IPS-18a (cell line): ENCODE results near the gene KRT222.

Source experiments
- H3K27ac ChIP-seq: one replicate; pipeline ENCODE4 v1.5.1; 2013; ENCODE audit warnings: low read length
- H3K27me3 ChIP-seq: one replicate; pipeline ENCODE4 v1.6.1; 2013; ENCODE audit warnings: mild to moderate bottlenecking, low read length; ENCODE audit not compliant: control insufficient read depth, insufficient read depth
- H3K36me3 ChIP-seq: one replicate; pipeline ENCODE4 v1.6.1; 2013; ENCODE audit warnings: low read depth, low read length; ENCODE audit not compliant: control insufficient read depth
- H3K4me1 ChIP-seq: one replicate; pipeline ENCODE4 v1.6.1; 2013; ENCODE audit warnings: low read depth, low read length; ENCODE audit not compliant: control insufficient read depth
- H3K4me3 ChIP-seq: one replicate; pipeline ENCODE4 v1.5.1; 2013; ENCODE audit warnings: low read length
- H3K9ac ChIP-seq: one replicate; pipeline ENCODE4 v1.6.1; 2013; ENCODE audit warnings: mild to moderate bottlenecking, low read length, moderate library complexity
- H3K9me3 ChIP-seq: one replicate; pipeline ENCODE4 v1.6.1; 2013; ENCODE audit warnings: low read depth, low read length; ENCODE audit not compliant: control insufficient read depth

KRT222 gene

GRCh38 chr17:40664582-40665333 lies at the start of gene KRT222:
Gene KRT222, minus strand, starts transcription at chr17:40665177. Its CDS starts 78 bp downstream, at chr17:40665099.
- Histone ChIP-seq H3K27ac (no peak within 1 kb of the TSS), H3K9ac (no peak within 1 kb of the TSS), H3K36me3 (no peaks in the 10 kb centered on the region), H3K9me3 (no peaks in the 10 kb centered on the region), H3K4me3 (peak within 1 kb of the TSS; percentile 57), H3K27me3 (no peaks in the 10 kb centered on the region), H3K4me1 (peaks cover 4% of the 10 kb centered on the region)

GRCh38 chr17:40714473-40714872 lies 49.5 kb upstream of the KRT222 start:
- H3K4me3 ChIP-seq: no peak overlapping the region
- H3K36me3 ChIP-seq: no peaks in the 10 kb centered on the region
- no peaks in the 10 kb centered on the region for H3K9me3 ChIP-seq
- H3K27ac ChIP-seq: no peak overlapping the region
- H3K4me1 ChIP-seq: no peaks in the 10 kb centered on the region
- no peaks in the 10 kb centered on the region for H3K27me3 ChIP-seq
- H3K9ac ChIP-seq: no peak overlapping the region

- Histone ChIP-seq H3K9me3 (no peaks in the 10 kb centered on the region), H3K36me3 (no peaks in the 10 kb centered on the region), H3K4me3 (no peak overlapping the region), H3K4me1 (no peaks in the 10 kb centered on the region), H3K27ac (no peak overlapping the region), H3K9ac (no peak overlapping the region), H3K27me3 (no peaks in the 10 kb centered on the region)
Measured at GRCh38 chr17:40707745-40708144, 42.8 kb upstream of the KRT222 start.

GRCh38 chr17:40705584-40705983 lies 40.6 kb upstream of the KRT222 start:
- Histone ChIP-seq H3K27ac (no peak overlapping the region), H3K4me3 (no peak overlapping the region), H3K4me1 (no peaks in the 10 kb centered on the region), H3K9ac (no peak overlapping the region), H3K36me3 (no peaks in the 10 kb centered on the region), H3K9me3 (no peaks in the 10 kb centered on the region), H3K27me3 (no peaks in the 10 kb centered on the region)

GRCh38 chr17:40703652-40704051 lies 38.7 kb upstream of the KRT222 start, which contains the start of gene KRT24:
Gene KRT24, minus strand, starts transcription at chr17:40703752. Its CDS starts 59 bp downstream, at chr17:40703693.
- H3K4me1 ChIP-seq: no peaks in the 10 kb centered on the region
- H3K27me3 ChIP-seq: no peaks in the 10 kb centered on the region
- no peak within 1 kb of the TSS for H3K4me3 ChIP-seq
- H3K27ac ChIP-seq: no peak within 1 kb of the TSS
- no peaks in the 10 kb centered on the region for H3K36me3 ChIP-seq
- no peak within 1 kb of the TSS for H3K9ac ChIP-seq
- H3K9me3 ChIP-seq: no peaks in the 10 kb centered on the region

DNA sequence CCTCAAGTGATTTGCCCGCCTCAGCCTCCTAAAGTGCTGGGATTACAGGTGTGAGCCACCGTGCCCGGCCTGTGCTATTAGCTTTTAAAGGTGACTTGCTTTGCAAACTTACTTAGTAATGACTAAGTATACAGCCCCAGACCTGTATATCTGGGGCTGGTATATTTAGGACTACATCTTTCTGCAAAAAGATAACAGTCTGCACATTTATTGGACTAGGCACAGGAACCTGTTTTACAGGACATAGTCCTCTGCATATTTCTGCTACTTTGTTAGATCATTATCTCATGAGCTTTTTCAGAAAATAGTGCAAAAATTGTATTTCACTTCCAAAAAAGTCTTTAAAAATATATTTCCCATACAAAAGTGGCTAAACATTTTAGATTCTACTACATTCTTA lies 37.3 kb upstream of the KRT222 start:
- Histone ChIP-seq H3K4me1 (no peaks in the 10 kb centered on the region), H3K36me3 (no peaks in the 10 kb centered on the region), H3K27me3 (no peaks in the 10 kb centered on the region), H3K27ac (no peak overlapping the region), H3K9me3 (no peaks in the 10 kb centered on the region), H3K9ac (no peak overlapping the region), H3K4me3 (no peak overlapping the region)

DNA sequence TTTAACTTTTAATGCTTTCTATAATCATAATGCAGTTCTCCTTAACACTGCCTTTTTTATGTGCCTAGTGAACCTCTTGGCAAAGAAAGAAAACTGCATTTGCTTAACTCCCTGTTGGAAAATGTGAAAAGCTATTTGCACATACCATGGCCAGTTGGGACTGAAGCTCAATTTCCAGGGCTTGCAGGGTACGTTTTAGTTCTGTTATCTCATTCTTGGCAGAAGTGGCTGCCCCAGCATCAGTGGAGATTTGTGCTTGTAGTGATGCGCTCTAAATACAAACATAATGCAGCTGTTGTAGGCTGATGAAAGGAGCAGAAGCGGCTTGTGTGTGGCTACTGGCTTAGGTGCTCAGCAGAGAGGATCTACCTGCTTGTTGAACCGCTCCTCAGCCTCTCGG lies 34.9 kb upstream of the KRT222 start:
- Histone ChIP-seq H3K27me3 (no peaks in the 10 kb centered on the region), H3K36me3 (no peaks in the 10 kb centered on the region), H3K4me3 (no peak overlapping the region), H3K27ac (no peak overlapping the region), H3K9ac (no peak overlapping the region), H3K4me1 (no peaks in the 10 kb centered on the region), H3K9me3 (no peaks in the 10 kb centered on the region)

GRCh38 chr17:40699371-40699770 lies 34.4 kb upstream of the KRT222 start:
- H3K4me1 ChIP-seq: no peaks in the 10 kb centered on the region
- H3K36me3 ChIP-seq: no peaks in the 10 kb centered on the region
- no peak overlapping the region for H3K9ac ChIP-seq
- no peaks in the 10 kb centered on the region for H3K27me3 ChIP-seq
- no peak overlapping the region for H3K4me3 ChIP-seq
- H3K9me3 ChIP-seq: no peaks in the 10 kb centered on the region
- H3K27ac ChIP-seq: no peak overlapping the region

DNA sequence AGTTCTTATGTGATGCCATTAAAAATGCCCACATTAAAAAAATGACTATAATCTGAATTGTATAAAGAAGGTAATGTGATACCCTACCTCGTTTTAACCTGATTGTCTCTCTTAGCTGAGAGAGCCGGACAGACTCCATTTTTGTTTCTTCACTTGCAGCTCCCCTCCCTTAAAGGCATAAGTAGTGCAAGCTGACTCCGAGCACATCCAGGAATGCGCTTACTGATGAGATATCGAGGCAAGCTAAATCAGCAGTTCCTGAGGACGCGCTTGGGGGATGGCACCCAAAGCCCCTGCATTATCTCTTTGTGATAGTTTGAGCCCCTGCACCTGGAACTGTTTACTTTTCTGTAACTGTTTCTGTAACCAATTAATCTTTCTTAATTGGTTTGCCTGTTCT lies 32.3 kb upstream of the KRT222 start:
- Histone ChIP-seq H3K4me3 (no peak overlapping the region), H3K27ac (no peak overlapping the region), H3K27me3 (no peaks in the 10 kb centered on the region)

GRCh38 chr17:40696651-40697072 lies 31.7 kb upstream of the KRT222 start:
- Histone ChIP-seq H3K9ac (no peak overlapping the region), H3K27ac (no peak overlapping the region), H3K36me3 (no peaks in the 10 kb centered on the region), H3K4me1 (no peaks in the 10 kb centered on the region), H3K9me3 (no peaks in the 10 kb centered on the region), H3K4me3 (no peak overlapping the region), H3K27me3 (no peaks in the 10 kb centered on the region)

More for the DNA sequence above, 32.3 kb upstream of the KRT222 start:
- Histone ChIP-seq H3K4me1 (no peaks in the 10 kb centered on the region), H3K9me3 (no peaks in the 10 kb centered on the region), H3K9ac (no peak overlapping the region), H3K36me3 (no peaks in the 10 kb centered on the region)

DNA sequence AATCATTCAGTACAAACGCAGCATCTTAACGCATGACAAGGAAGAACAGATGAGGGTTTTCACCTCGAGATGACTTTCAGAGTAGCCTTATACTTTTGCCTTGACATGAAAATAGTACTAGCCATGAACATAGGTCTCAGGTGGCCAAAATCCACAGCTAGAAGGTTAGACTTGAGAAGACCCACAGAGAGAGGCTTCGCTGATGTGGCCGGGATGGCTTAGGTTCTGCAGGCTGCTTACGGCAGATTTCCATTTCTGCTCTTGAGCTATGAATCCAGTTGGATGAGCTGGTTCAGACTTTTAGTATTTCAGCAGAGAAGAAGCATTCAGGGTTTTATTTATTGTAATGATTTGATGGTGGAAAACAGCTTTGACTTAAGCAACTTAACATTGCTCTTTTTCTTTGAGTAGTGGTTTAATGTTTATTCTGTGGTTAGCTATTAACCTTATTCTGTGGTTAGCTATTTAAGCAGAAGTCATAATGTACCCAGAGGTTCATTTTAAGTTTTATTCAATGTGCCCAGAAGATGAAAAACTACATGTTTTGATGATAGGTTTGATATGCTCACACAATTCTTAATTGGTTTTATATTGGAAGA lies 31.0 kb upstream of the KRT222 start:
- Histone ChIP-seq H3K9me3 (no peaks in the 10 kb centered on the region), H3K4me3 (no peak overlapping the region), H3K36me3 (no peaks in the 10 kb centered on the region), H3K4me1 (no peaks in the 10 kb centered on the region), H3K27ac (no peak overlapping the region), H3K27me3 (no peaks in the 10 kb centered on the region), H3K9ac (no peak overlapping the region)

GRCh38 chr17:40694584-40694983 lies 29.6 kb upstream of the KRT222 start:
- Histone ChIP-seq H3K9me3 (no peaks in the 10 kb centered on the region), H3K27me3 (no peaks in the 10 kb centered on the region), H3K9ac (no peak overlapping the region), H3K4me1 (no peaks in the 10 kb centered on the region), H3K27ac (no peak overlapping the region), H3K4me3 (no peak overlapping the region), H3K36me3 (no peaks in the 10 kb centered on the region)
